Lung (tissue), 12 donors: ENCODE results near the gene C1orf50. TPM values are rescaled to one million over a fixed set of nuclear protein-coding genes. Genes with fewer than 3 reads are reported as not detected.

Source experiments
- ATAC-seq: fragments of 200-7000 bp; cut with Tn5 transposase; one replicate; pipeline ENCODE4 v1.9.1; 2020; ENCODE audit warnings: moderate number of reproducible peaks; ENCODE audit not compliant: insufficient read depth, low FRiP score
- DNase-seq, 3 donors: peaks; one replicate each; pipeline ENCODE4 v3.0.0-alpha.2; 2013 to 2017
- H3K27ac ChIP-seq, 2 donors: one replicate each; pipeline ENCODE4 v1.5.1; 2013; ENCODE audit warnings: mild to moderate bottlenecking in 2 of 2, moderate library complexity in 2 of 2, control low read depth in 1 of 2, inconsistent platforms in 1 of 2, low read depth in 1 of 2, low read length in 1 of 2
- H3K27me3 ChIP-seq, 3 donors: one replicate each; pipeline ENCODE4 v1.5.1; 2013; ENCODE audit warnings: low read length in 2 of 3; ENCODE audit not compliant: control insufficient read depth in 3 of 3, insufficient read depth in 3 of 3
- H3K36me3 ChIP-seq, 4 donors: one replicate each; pipeline ENCODE4 v1.5.1; 2013; ENCODE audit warnings: low read length in 4 of 4, mild to moderate bottlenecking in 1 of 4, moderate library complexity in 1 of 4; ENCODE audit not compliant: control insufficient read depth in 4 of 4, insufficient read depth in 4 of 4
- H3K4me1 ChIP-seq, 5 donors: one replicate each; pipeline ENCODE4 v1.5.1; 2013; ENCODE audit warnings: low read length in 5 of 5, mild to moderate bottlenecking in 2 of 5, moderate library complexity in 1 of 5; ENCODE audit not compliant: control insufficient read depth in 5 of 5, insufficient read depth in 5 of 5
- H3K4me3 ChIP-seq: one replicate; pipeline ENCODE4 v1.5.1; 2013; ENCODE audit warnings: mild to moderate bottlenecking, control low read depth, moderate library complexity
- H3K9ac ChIP-seq, 2 donors: one replicate each; pipeline ENCODE4 v1.5.1; 2013; ENCODE audit warnings: low read length in 2 of 2, control low read depth in 1 of 2; ENCODE audit not compliant: insufficient read depth in 1 of 2
- H3K9me3 ChIP-seq, 4 donors: one replicate each; pipeline ENCODE4 v1.5.1; 2013; ENCODE audit warnings: low read length in 3 of 4, mild to moderate bottlenecking in 1 of 4, moderate library complexity in 1 of 4; ENCODE audit not compliant: control insufficient read depth in 4 of 4, insufficient read depth in 3 of 4
- WGBS, 2 donors: extraction: QIAGEN DNeasy Blood & Tissue Kit; methylation state at CpG; one replicate each; pipeline ENCODE4 v1.1.7; 2013; 5-methylcytosine and 5-hydroxymethylcytosine counted together
- polyA plus RNA-seq, 2 donors: library from polyadenylated mRNA; stranded (reverse); fragments of 200-250 nt; gene quantifications; one replicate each; pipeline ENCODE4 v1.2.1, GENCODE V29; 2013
- total RNA-seq, 2 donors: library from RNA; depleted of rRNA in 1 of 2; stranded (reverse); fragments of >200 nt in 1 of 2; gene quantifications; one replicate each; pipeline ENCODE4 v1.2.1, GENCODE V29; 2014 to 2021
- TF ChIP-seq, protein P1 (sequence below): IDR thresholded peaks from 2 replicates; pipeline ENCODE4 v1.5.1; 2012; ENCODE audit warnings: mild to moderate bottlenecking; ENCODE audit errors: control extremely low read depth, extremely low read depth
- donor health status: control.
- donor health status: control.
- donor health status: Bipolar disorder and iron deficiency.
- donor health status: healthy.
- donor health status: DM: yes; HTN: yes; CAD: no.

C1orf50 gene
- total and polyA plus RNA-seq, 4 donors, result 2.6 to 4.6 (median 3.6) TPM

- no peaks in the 10 kb centered on the region for H3K27me3 ChIP-seq
- peaks cover 0 to 14% (median 10%) of the 10 kb centered on the region in 4 donors for H3K36me3 ChIP-seq
- H3K9ac ChIP-seq, result no peak overlapping the region
- no peak for DNase-seq
- H3K9me3 ChIP-seq, result no peaks in the 10 kb centered on the region
- H3K4me1 ChIP-seq, result peaks cover 0 to 28% (median 0%) of the 10 kb centered on the region in 5 donors
- TF ChIP-seq, protein P1, sequence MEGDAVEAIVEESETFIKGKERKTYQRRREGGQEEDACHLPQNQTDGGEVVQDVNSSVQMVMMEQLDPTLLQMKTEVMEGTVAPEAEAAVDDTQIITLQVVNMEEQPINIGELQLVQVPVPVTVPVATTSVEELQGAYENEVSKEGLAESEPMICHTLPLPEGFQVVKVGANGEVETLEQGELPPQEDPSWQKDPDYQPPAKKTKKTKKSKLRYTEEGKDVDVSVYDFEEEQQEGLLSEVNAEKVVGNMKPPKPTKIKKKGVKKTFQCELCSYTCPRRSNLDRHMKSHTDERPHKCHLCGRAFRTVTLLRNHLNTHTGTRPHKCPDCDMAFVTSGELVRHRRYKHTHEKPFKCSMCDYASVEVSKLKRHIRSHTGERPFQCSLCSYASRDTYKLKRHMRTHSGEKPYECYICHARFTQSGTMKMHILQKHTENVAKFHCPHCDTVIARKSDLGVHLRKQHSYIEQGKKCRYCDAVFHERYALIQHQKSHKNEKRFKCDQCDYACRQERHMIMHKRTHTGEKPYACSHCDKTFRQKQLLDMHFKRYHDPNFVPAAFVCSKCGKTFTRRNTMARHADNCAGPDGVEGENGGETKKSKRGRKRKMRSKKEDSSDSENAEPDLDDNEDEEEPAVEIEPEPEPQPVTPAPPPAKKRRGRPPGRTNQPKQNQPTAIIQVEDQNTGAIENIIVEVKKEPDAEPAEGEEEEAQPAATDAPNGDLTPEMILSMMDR, result no peak
- no peak overlapping the region for H3K4me3 ChIP-seq
- no peak for ATAC-seq
- 85 to 93% methylated on average over 9 of the region's 9 CpGs for WGBS, 2 donors
- H3K27ac ChIP-seq, result no peak overlapping the region
Measured at GRCh38 chr1:42742617-42743316, 24.3 kb upstream of the C1orf50 start.

GRCh38 chr1:42743317-42744147, 23.5 kb upstream of the C1orf50 start:
- 74 to 80% methylated on average over 21 of the region's 21 CpGs for WGBS, 2 donors
- H3K27ac ChIP-seq, result no peak overlapping the region
- TF ChIP-seq, protein P1, result no peak
- ATAC-seq (no peak), DNase-seq (no peak)
- no peaks in the 10 kb centered on the region for H3K9me3 ChIP-seq
- no peaks in the 10 kb centered on the region for H3K27me3 ChIP-seq
- peaks cover 0 to 22% (median 13%) of the 10 kb centered on the region in 4 donors for H3K36me3 ChIP-seq
- H3K4me1 ChIP-seq, result peaks cover 0 to 28% (median 0%) of the 10 kb centered on the region in 5 donors
- no peak overlapping the region for H3K9ac ChIP-seq
- H3K4me3 ChIP-seq, result no peak overlapping the region

GRCh38 chr1:42744148-42744413, 23.0 kb upstream of the C1orf50 start:
- ATAC-seq, result no peak

More at GRCh38 chr1:42744148-42744413, 23.0 kb upstream of the C1orf50 start:
- no peaks in the 10 kb centered on the region for H3K27me3 ChIP-seq
- H3K4me1 ChIP-seq, result peaks cover 0 to 27% (median 0%) of the 10 kb centered on the region in 5 donors
- H3K27ac ChIP-seq, result no peak overlapping the region
- H3K9ac ChIP-seq, result no peak overlapping the region
- TF ChIP-seq, protein P1, result no peak
- no peaks in the 10 kb centered on the region for H3K9me3 ChIP-seq
- WGBS, 2 donors, result 91 to 93% methylated on average over 9 of the region's 9 CpGs
- H3K36me3 ChIP-seq, result peaks cover 0 to 27% (median 13%) of the 10 kb centered on the region in 4 donors
- DNase-seq, result no peak
- no peak overlapping the region for H3K4me3 ChIP-seq
